ENCODE measurements around the gene SLC51B.

GRCh38 chr15:65069179-65069578 is 24.0 kb downstream of the SLC51B start:
- no peak for TF ChIP-seq ZBTB33 (IDR thresholded peaks at IDR 0.05; ENCODE audit: borderline replicate concordance, low read depth)
- TF ChIP-seq CTCF (IDR thresholded peaks at IDR 0.05) = no peak
- TF ChIP-seq RXRA (IDR thresholded peaks at IDR 0.05; ENCODE audit: borderline replicate concordance, low read depth) = no peak
- TF ChIP-seq TCF12 (IDR thresholded peaks at IDR 0.05) = no peak
- TF ChIP-seq GATA2 (CRISPR knock-in tag; IDR thresholded peaks at IDR 0.05) = no peak
- no peak for TF ChIP-seq POLR2AphosphoS5 (IDR thresholded peaks at IDR 0.05; ENCODE audit: low read depth, low read length)
- TF ChIP-seq USF2 (IDR thresholded peaks at IDR 0.05; ENCODE audit: borderline replicate concordance, low read depth, low read length) = no peak
- TF ChIP-seq TAF1 (IDR thresholded peaks at IDR 0.05; ENCODE audit: borderline replicate concordance, low read depth, low read length) = no peak
- TF ChIP-seq MXI1 (IDR thresholded peaks at IDR 0.05; ENCODE audit: low read depth, low read length) = no peak
- TF ChIP-seq PBX3 (IDR thresholded peaks at IDR 0.05) = no peak

All from SK-N-SH (cell line).